SK-N-SH treated with all-trans-retinoic acid at 6 μM for 48 hours (cell line): ENCODE results near the gene ZP1.
"Not testable (repeated sequence)": the region's sequence is repeated elsewhere in the genome, so short reads cannot be mapped to it uniquely, and the experiment has no call there.

Experiments used
- ATAC-seq: fragments of 200-7000 bp; cut with Tn5 transposase; 3 replicates; pipeline ENCODE4 v1.9.1; 2020; ENCODE audit warnings: mild to moderate bottlenecking, moderate library complexity
- CSDC2 ChIP-seq: fragments of 250-450 bp; sonication (Bioruptor Pico); IDR thresholded peaks from 2 replicates; pipeline ENCODE4 v1.5.0; 2020; ENCODE audit warnings: mild to moderate bottlenecking, moderate library complexity
- CSRNP3 ChIP-seq: fragments of 250-450 bp; sonication (Bioruptor Pico); IDR thresholded peaks from 2 replicates; pipeline ENCODE4 v1.5.1; 2021; ENCODE audit warnings: mild to moderate bottlenecking, moderate library complexity
- ISL1 ChIP-seq: fragments of 250-450 bp; sonication (Bioruptor Pico); IDR thresholded peaks from 2 replicates; pipeline ENCODE4 v2.1.2; 2022; ENCODE audit warnings: mild to moderate bottlenecking, moderate library complexity
- OSR1 ChIP-seq: fragments of 250-450 bp; sonication (Bioruptor Pico); IDR thresholded peaks from 2 replicates; pipeline ENCODE4 v1.8.0; 2022; ENCODE audit warnings: moderate library complexity, mild to moderate bottlenecking, inconsistent platforms
- PATZ1 ChIP-seq: fragments of 250-450 bp; sonication (Bioruptor Pico); IDR thresholded peaks from 2 replicates; pipeline ENCODE4 v1.8.0; 2020; ENCODE audit warnings: mild to moderate bottlenecking, moderate library complexity, borderline replicate concordance
- POU6F1 ChIP-seq: fragments of 250-450 bp; sonication (Bioruptor Pico); IDR thresholded peaks from 2 replicates; pipeline ENCODE4 v1.8.0; 2021; ENCODE audit warnings: low read depth, mild to moderate bottlenecking, moderate library complexity, borderline replicate concordance
- PPARA ChIP-seq: fragments of 250-450 bp; sonication (Bioruptor Pico); IDR thresholded peaks from 2 replicates; pipeline ENCODE4 v1.5.0; 2020; ENCODE audit warnings: mild to moderate bottlenecking, borderline replicate concordance
- RARB ChIP-seq: fragments of 250-450 bp; sonication (Bioruptor Pico); IDR thresholded peaks from 2 replicates; pipeline ENCODE4 v1.8.0; 2021; ENCODE audit warnings: mild to moderate bottlenecking, moderate library complexity
- SNAI2 ChIP-seq: fragments of 250-450 bp; sonication (Bioruptor Pico); IDR thresholded peaks from 2 replicates; pipeline ENCODE4 v1.5.0; 2020; ENCODE audit warnings: mild to moderate bottlenecking, moderate library complexity
- TCF4 ChIP-seq: fragments of 250-450 bp; sonication (Bioruptor Pico); IDR thresholded peaks from 2 replicates; pipeline ENCODE4 v1.8.0; 2021; ENCODE audit warnings: mild to moderate bottlenecking, moderate library complexity, borderline replicate concordance
- TOX ChIP-seq: fragments of 250-450 bp; sonication (Bioruptor Pico); IDR thresholded peaks from 2 replicates; pipeline ENCODE4 v1.8.0; 2021; ENCODE audit warnings: mild to moderate bottlenecking, moderate library complexity, borderline replicate concordance
- TSHZ2 ChIP-seq: fragments of 250-450 bp; sonication (Bioruptor Pico); IDR thresholded peaks from 2 replicates; pipeline ENCODE4 v1.5.0; 2020; ENCODE audit warnings: mild to moderate bottlenecking, moderate library complexity
- ZC3H10 ChIP-seq: fragments of 250-450 bp; sonication (Bioruptor Pico); IDR thresholded peaks from 2 replicates; pipeline ENCODE4 v1.5.1; 2021; ENCODE audit warnings: mild to moderate bottlenecking, moderate library complexity
- ZNF565 ChIP-seq: fragments of 450-650 bp; formaldehyde crosslinking; conservative IDR thresholded peaks from 2 replicates; pipeline ENCODE4 v1.5.0; 2020; ENCODE audit warnings: low read depth, mild to moderate bottlenecking, moderate library complexity
- ZNF70 ChIP-seq: fragments of 450-650 bp; formaldehyde crosslinking; IDR thresholded peaks from 2 replicates; pipeline ENCODE4 v1.5.0; 2020; ENCODE audit warnings: mild to moderate bottlenecking, moderate library complexity
- ZNF8 ChIP-seq: fragments of 450-650 bp; formaldehyde crosslinking; IDR thresholded peaks from 2 replicates; pipeline ENCODE4 v1.5.0; 2020; ENCODE audit warnings: mild to moderate bottlenecking, moderate library complexity

The ZP1 gene

GRCh38 chr11:60909680-60910280 lies 42.4 kb downstream of the ZP1 start:
- ATAC-seq, result not testable (repeated sequence)

- no peak for ATAC-seq
Measured at GRCh38 chr11:60910281-60910687, 42.9 kb downstream of the ZP1 start.

GRCh38 chr11:60910711-60911380 lies 43.5 kb downstream of the ZP1 start:
- TF ChIP-seq ZNF565 (no peak), POU6F1 (CRISPR knock-in tag) (no peak), PPARA (CRISPR knock-in tag) (no peak), SNAI2 (CRISPR knock-in tag) (no peak), OSR1 (CRISPR knock-in tag) (no peak), TCF4 (CRISPR knock-in tag) (no peak), ZNF8 (CRISPR knock-in tag) (no peak), ZNF70 (no peak), TOX (CRISPR knock-in tag) (no peak), ISL1 (no peak)
- no peak for ATAC-seq

More at GRCh38 chr11:60910281-60910687, 42.9 kb downstream of the ZP1 start:
- no peak for TF ChIP-seq CSDC2 (CRISPR knock-in tag)
- TF ChIP-seq CSRNP3 (CRISPR knock-in tag), result no peak

GRCh38 chr11:60912223-60912850 lies 45.0 kb downstream of the ZP1 start:
- TF ChIP-seq RARB (CRISPR knock-in tag), result no peak
- no peak for TF ChIP-seq PATZ1 (CRISPR knock-in tag)
- no peak for TF ChIP-seq TSHZ2 (CRISPR knock-in tag)
- TF ChIP-seq TOX (CRISPR knock-in tag), result no peak
- no peak for TF ChIP-seq ZC3H10 (CRISPR knock-in tag)
- no peak for TF ChIP-seq CSRNP3 (CRISPR knock-in tag)
- TF ChIP-seq TCF4 (CRISPR knock-in tag), result no peak
- ATAC-seq, result no peak
